SKM-1 (cell line): ENCODE results near the gene C3orf70.

Experiments used
- DNase-seq: peaks from one replicate; lab custom pipeline; 2025; ENCODE audit not compliant: unreplicated experiment; lab: John Stamatoyannopoulos, UW

Gene C3orf70

DNA sequence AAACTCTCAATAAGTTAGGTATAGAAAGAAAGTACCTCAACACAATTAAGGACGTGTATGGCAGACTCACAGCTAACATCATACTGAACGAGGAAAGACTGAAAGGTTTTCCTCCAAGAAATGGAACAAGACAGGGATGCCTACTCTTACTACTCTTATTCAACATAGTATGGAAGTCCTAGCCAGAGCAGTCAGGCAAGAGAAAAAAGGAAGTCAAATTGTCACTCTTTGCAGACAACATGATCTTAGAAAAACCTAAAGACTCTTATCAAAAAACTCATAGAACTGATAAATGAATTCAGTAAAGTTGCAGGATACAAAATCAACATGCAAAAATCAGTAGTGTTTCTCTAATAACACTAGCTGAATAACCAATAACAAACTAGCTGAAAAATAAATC, 96.0 kb downstream of the C3orf70 start:
- DNase-seq: no peak

DNA sequence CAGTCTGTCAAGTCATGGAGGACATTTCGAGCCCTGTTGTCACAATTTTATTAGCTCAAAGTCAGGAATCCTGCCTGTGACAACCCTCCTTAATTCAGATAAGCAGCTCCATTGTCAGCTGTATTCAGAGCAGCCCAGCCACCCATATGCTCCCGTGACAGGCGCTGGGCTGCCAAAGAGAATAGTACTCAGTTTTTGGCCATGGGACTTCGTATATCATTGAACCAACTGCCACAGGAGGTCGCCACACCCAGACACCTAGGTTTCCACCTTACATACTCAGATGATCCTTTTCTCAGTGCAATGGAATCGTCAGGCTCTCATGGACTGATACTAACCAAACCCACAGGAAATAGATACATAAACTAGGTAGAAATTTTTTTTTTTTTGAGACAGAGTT, 100.2 kb downstream of the C3orf70 start:
- no peak for DNase-seq

DNA sequence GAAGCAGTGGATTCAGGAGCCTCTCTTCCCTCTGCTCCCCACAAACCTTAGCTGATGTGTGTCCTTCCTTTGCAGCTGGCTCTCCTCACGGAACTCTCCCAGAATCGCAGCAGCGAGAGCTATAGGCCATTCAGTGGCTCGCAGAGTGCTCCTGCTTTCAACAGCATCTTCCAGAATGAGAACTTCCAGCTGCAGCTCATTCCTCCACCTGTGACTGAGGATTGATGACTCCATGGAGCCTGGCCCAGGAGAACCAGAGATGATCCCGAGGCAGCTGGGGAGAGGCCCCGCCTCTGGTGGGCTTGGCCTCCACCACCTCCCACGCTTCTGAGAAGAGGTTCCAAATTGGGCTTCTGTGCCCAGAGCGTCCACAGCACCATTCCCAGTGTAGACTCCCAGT, 101.1 kb downstream of the C3orf70 start:
- no peak for DNase-seq

DNA sequence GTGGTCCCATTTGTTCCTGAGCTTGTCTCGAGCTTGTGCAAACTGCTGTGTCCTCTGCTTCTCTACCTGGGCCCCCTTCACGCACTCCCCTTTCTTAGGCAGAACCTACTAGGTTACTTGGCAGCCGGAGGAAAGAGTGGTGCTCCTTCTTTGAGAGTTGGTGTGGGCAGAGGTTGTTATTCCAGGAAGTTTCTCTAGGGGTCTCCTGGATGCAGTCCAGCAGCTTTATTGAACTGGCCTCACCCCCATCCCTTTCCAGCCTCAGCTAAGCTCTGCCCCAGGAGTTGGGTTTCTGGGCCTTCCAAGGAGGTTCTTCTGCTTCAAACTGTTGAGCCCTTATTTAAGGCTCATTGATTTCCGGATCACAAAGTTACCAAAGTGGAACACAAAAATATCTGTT, 103.2 kb downstream of the C3orf70 start:
- no peak for DNase-seq

DNA sequence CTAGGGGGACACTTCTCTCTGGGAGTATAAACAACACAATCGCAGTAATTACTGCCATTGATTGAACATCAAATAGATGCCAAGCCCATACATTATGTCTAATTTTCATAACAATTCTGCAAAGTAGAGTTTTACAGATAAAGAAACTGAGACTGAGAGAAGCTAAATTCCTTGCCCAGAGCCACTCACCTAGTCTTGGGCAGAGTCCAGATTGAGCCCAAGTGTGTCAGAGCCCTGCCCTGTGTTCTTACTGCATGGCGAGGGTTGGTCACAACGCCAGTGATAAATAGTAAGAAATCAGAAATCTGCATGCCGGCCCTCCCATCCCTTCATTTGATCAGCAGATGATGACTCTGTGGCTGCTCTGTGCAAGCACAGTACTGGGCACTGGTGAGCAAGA, 106.3 kb downstream of the C3orf70 start:
- no peak for DNase-seq

DNA sequence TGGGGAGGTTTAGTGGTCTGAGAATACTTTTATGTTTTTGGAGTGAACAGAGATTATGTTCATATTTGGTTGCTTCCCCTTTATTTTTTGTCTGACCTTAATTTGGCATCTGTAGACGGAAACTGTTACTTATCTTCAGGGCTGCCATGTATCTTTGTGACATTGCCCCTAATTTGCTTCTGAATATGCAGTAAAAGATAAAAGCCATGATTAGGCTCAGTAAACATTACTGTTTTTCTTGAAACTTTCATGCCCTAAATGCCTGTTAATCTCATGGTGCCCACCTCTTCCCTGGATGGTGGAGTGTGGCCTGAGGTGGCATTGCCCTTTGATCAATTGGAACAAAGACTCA, 106.7 kb downstream of the C3orf70 start:
- no peak for DNase-seq

DNA sequence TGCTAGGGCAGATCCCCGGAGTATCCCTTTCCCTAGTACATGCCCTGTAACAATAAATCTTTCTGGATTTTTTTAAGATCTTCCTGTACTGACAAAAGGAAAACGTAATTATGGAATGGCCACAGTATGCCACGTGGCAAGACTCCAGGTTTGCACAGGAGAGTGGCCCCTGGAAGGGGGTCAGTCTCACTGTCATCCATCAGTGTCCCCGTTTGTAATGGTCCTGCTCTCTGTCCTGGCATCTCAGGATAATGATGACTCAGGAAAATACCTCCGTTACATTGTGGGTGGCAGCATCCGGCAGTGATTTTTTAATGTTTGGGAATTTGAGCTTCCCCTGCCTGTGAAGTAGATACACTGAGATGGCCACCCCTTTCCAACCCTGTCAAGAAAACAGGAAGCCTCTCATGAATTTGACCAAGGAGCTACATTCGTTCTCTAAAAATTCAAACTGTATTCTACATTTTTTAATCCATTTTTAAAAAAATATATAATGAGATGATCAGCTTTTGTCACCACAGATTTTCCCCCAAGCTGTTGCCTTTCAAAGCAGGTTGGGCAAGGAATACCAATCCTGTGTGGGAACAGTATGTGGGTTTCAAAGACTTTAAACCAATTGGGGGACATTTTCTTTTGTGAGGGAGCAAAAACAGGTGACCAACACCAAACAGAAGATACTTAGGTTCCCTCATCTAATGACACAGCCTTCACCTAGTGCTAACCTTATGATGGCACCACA, 110.4 kb downstream of the C3orf70 start:
- DNase-seq: no peak

DNA sequence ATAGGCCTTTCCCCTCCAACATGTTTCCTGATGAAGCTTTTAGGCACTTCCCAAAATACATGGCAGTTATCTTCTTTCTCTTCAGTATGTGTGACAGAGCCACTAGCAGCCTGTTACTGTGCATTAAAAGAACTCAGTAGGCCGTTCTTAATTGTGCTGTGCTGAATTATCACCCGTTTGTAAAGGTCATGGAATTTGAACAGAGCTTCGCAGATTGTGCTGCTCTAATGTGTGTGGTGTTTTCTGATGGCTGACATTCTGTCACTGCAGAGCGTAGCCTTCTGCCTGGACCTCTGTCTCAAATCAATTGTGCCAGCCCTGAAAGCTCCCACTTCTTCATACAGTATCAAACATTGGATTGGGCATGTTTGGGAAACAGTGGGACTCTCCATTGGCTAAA, 111.3 kb downstream of the C3orf70 start:
- DNase-seq: no peak

DNA sequence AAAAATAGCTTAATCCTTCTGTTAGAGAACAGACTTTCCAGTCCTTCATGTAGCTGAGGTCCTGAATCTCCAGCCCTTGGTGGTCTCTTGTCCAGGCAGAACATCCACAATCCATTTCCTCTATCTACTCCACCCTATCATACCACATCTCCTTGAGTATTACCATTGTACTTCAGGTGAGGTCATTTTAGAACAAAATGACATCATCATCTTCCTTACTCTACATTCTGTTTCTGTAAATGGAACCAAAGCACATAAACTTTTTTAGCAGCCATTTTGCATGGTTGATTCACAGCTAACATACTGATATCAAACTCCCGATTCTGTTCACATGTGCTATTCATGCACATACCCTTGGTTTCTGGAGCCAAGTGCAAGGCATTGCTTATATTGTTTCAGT, 112.4 kb downstream of the C3orf70 start:
- DNase-seq: no peak

- DNase-seq: no peak
Measured at GRCh38 chr3:185037801-185038200, 115.1 kb downstream of the C3orf70 start.

DNA sequence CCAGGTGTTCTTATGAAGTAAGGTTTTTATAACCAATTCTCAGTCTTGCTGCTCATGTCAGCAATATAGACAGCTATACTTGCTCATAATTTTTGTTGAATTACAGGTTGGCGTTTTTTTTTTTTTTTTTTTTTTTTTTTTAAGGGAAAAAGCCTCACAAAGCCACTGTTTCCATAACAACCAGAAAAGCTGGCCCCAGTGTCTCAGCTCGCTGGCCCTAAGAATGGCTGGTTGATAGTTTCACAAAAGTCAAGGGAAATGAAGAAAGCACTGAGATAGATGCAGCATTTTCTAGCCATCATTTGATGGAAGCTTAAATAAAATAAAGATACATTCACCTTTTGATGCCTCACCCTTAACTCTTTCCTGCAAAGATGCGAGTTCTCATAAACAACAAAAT, 121.9 kb downstream of the C3orf70 start:
- DNase-seq: no peak

DNA sequence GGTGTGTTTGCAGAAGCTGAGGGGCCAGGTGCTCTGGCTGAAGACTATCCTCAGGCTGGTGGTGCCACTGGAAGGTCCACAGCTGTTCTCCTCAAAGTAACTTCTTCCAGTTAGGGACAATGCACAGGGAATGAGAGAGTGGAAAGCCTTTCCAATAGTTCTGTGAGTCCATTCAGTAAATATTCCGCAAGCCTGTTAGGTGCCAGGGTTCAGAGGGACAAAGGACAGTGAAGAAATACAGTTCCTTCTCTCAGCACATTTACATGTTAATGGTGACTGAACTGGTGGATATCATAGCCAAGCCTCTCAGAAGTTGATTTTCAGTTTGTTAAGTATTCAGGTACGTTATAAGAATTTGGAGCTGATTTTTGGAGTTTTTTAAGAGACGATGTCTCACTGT, 122.5 kb downstream of the C3orf70 start:
- no peak for DNase-seq

- DNase-seq: no peak
Measured at GRCh38 chr3:185029086-185029485, 123.8 kb downstream of the C3orf70 start.

- DNase-seq: no peak
Measured at GRCh38 chr3:185028121-185028520, 124.7 kb downstream of the C3orf70 start.
